Gastroesophageal sphincter (tissue), 3 donors: Measurements from ENCODE around the gene CPEB2.

Source experiments
- CTCF ChIP-seq, 4 experiments: fragments of 200-600 bp in 2 of 4; fragments of 450-650 bp in 2 of 4; sonication (generic) in 1 of 4; IDR thresholded peaks; one replicate each; pipeline ENCODE4 v1.5.1; 2017 to 2019; ENCODE audit warnings: antibody characterized with exemption in 4 of 4, mild to moderate bottlenecking in 2 of 4, moderate library complexity in 2 of 4
- EP300 ChIP-seq: sonication (generic); formaldehyde crosslinking; IDR thresholded peaks from one replicate; pipeline ENCODE4 v1.6.1; 2017; ENCODE audit warnings: antibody characterized with exemption, mild to moderate bottlenecking
- POLR2A ChIP-seq, 2 donors: fragments of 450-650 bp; IDR thresholded peaks; one replicate each; pipeline ENCODE4 v1.6.1; 2017; ENCODE audit warnings: antibody characterized with exemption in 2 of 2, mild to moderate bottlenecking in 2 of 2, moderate library complexity in 1 of 2
- POLR2AphosphoS5 ChIP-seq: sonication (generic); formaldehyde crosslinking; IDR thresholded peaks from one replicate; pipeline ENCODE4 v1.6.1; 2017; ENCODE audit warnings: antibody characterized with exemption

GRCh38 chr4:14985843-14986242 is 16.4 kb upstream of the CPEB2 start:
- TF ChIP-seq POLR2A (IDR thresholded peaks at IDR 0.05) (no peak), CTCF (IDR thresholded peaks at IDR 0.05) (no peak), POLR2AphosphoS5 (no peak), EP300 (no peak)
